HG03354 (cell line): ENCODE measurements around the gene UBE2R2.
"Not testable (repeated sequence)": the region's sequence is repeated elsewhere in the genome, so short reads cannot be mapped to it uniquely, and the experiment has no call there.

Experiments used
- ATAC-seq: cut with Tn5 transposase; IDR thresholded peaks from one replicate; pipeline ENCODE4 v1.9.1; 2021; ENCODE audit warnings: mild to moderate bottlenecking; ENCODE audit not compliant: unreplicated experiment, poor library complexity, severe bottlenecking

UBE2R2 gene

GRCh38 chr9:33959725-33960124 is 142.8 kb downstream of the UBE2R2 start:
- ATAC-seq = no peak

- not testable (repeated sequence) for ATAC-seq
These were observed 145.5 kb downstream of the UBE2R2 start for GRCh38 chr9:33962468-33962867.

GRCh38 chr9:33964086-33964768 is 147.3 kb downstream of the UBE2R2 start:
- ATAC-seq = no peak
